ENCODE measurements around the gene DGLUCY.
"Not testable (repeated sequence)": the region's sequence is repeated elsewhere in the genome, so short reads cannot be mapped to it uniquely, and the experiment has no call there.

Gene DGLUCY

GRCh38 chr14:91140672-91141071 lies 26.8 kb downstream of the DGLUCY start:
- no peak for DNase-seq

DNA sequence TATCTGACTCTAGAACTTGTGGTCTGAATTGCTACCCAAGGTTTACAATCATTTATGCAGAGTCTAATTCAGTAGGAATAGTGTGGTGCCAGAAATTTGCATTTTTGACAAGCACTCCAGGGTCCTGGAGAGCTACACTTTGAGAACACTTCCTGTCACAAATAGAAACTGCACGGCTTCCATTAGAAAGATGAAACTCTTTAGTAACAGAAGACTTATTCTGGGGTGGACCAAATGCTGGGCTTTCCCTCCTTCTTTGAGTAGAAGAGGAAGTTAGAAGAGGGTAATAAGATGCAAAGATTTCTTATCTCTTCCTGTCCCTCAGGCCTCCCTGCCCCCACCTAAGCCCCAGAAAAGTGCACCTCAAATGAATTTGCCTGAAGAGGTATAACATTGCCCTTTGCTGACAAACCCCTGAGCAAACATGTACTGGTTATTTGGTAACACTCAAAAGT lies 28.4 kb downstream of the DGLUCY start:
- peak in 1 of 2 donors; percentile 73 for DNase-seq

GRCh38 chr14:91143862-91144261 lies 30.0 kb downstream of the DGLUCY start:
- DNase-seq: no peak

- DNase-seq: no peak
These were observed 30.7 kb downstream of the DGLUCY start for GRCh38 chr14:91144425-91145145.

DNA sequence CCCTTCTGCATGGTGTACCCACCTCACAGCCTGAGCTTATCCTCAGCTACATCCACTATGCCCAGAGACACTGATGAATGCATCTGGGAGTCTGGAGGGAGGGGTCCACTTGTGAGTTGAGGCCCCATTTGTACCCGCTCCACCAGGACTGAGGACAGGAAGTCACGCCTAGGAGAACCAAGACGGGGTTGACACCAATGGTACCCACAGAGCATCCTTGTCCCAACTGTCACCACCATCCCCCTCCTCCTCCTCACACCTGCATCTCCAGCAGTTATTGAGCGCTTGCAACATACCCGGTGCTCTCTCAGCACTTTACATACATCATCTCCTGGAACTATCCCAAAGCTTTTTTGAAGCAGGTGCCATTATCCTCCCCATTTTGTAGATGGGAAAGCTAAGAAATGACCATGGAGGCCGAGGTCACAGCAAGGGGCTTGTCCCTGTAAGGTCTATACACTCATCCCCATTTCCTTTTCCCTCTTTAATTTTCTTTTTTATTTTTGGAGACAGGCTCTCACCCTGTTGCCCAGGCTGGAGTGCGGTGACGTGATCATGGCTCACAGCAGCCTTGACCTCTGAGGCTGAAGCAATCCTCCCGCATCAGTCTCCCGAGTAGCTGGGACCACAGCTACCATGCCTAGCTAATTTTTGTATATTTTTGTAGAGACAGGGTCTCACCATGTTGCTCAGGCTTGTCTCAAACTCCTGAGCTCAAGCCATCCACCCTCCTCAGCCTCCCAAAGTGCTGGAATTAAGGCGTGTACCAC lies 31.7 kb downstream of the DGLUCY start:
- DNase-seq: no peak

DNA sequence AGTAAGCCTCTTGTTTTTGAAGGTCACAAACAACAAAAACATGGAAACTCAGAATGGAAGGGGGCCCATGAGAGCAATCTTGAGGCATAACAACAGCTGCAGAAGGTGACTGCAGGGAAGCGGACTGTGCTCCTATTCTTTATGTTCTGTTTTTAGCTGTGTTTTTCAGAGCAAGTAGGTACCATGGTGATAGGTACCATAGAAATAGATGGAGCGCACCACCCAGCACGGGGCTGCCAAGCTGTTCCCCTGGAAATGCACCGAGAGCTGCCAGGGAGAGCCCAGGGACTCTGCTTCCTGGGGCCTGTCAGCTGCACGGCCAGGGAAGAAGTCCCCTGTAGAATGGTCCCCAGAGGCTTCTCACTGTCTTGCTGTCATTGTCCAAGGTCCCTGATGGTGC lies 32.8 kb downstream of the DGLUCY start:
- no peak for DNase-seq

DNA sequence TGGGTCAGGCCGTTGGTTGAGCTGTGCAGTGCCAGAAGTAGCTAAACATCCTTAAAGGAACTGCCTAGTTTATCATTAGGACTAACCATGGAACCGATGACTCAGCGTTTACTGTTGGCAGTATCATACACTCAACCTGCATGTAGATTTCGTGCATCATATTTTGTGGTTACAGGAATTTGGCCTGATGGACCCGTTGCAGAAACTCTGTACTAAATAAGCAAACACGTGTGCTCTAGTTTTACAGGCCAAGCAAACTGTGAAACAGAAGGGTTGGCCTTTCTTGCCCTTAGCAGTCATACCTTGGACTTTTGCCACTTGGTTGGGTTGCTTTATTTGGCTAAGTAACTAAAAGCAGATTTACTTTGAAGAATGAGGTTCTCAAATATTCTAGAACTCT lies 35.6 kb downstream of the DGLUCY start:
- no peak for DNase-seq

DNA sequence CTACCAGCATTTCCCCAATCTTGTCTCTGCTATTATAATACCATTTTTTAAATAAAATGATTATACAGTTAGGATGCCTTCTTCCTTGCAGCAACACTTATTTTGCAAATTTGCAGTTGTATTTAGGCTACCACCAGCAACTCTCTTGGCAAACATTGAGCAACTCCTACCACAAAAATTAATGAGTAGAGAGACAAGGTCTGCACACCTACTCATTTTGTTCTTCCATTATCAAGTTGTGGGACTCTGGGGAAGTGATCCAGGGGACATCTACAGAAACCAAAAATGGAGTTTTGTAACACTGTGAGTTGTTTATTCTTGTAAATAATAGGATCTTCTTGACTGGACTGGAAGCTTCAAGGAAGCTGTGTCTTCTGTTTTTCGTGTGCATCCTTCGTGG lies 38.6 kb downstream of the DGLUCY start:
- no peak for DNase-seq

DNA sequence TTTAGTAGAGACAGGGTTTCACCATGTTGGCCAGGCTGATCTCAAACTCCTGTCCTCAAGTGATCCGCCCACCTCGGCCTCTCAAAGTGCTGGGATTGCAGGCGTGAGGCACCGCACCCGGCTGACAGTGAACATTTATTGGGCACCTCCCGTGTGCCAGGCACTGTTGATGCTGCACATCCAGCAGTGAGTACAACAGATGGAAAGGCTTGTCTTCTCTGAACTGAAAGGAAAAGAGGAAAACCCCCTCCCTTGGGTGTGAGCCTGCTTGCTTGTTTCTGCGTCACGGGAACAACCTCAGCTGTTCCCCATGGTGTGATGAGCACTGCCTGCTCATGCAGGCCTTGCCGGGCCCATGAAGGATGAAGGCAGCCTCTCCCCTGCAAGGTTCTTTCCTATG lies 39.5 kb downstream of the DGLUCY start:
- DNase-seq: no peak

DNA sequence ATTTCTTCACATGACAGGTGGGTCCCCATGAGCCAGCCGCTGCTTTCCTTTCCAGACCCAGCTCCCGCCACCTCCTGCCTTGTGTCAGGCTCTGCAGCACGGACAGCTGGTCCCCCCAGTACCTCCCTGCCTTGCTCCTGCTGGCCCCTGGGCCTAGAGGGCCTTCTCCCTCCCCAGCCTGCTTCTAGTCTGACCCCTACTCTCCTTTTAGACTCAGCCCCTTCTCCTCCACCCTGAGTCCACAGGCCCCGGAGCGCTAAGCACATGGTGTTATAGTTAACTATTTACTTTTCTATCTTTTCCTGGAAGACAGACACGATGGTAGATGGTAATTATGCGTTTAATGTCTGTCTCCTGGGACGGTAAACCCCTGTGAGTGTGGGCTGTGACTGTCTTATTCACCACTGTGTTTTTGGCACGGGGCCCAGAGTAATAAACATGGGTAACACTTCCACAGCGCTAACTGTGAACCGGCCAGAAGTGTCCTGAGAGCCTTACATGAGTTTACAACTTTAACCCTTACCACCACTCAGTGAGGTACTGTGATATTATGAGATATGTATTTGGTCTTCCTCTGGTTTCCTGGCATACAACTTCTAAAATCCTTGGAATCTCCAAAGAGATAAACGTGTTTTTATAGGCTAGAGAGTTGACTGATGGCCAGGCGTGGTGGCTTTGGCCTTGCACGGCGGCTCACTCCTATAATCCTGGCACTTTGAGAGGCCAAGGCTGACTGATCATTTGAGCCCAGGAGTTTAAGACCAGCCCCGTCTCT lies 41.2 kb downstream of the DGLUCY start:
- DNase-seq: peak in 1 of 2 donors; percentile 54

- DNase-seq: no peak
These were observed 41.8 kb downstream of the DGLUCY start for GRCh38 chr14:91155626-91156089.

DNA sequence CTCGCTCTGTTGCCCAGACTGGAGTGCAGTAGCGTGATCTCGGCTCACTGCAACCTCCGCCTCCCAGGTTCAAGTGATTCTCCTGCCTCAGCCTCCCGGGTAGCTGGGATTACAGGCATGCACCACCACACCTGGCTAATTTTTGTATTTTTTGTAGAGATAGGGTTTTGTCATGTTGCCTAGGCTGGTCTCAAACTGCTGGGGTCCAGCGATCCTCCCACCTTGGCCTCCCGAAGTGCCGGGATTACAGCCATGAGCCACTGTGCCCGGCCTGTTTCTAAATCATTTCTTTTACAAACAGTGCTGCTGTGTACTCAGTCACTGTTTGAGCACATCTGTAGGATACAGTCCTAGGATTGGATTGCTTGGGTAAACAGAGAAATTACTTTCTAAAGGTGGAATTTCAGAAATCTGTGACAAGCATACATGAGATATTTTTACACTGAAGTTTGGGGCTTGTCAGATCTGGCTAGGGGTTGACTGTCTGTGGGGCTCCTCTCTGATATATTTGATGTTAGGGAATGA lies 42.3 kb downstream of the DGLUCY start:
- not testable (repeated sequence) for DNase-seq

- DNase-seq: not testable (repeated sequence)
These were observed 43.0 kb downstream of the DGLUCY start for GRCh38 chr14:91156877-91157276.

GRCh38 chr14:91158091-91158790 lies 44.4 kb downstream of the DGLUCY start:
- no peak for DNase-seq

DNA sequence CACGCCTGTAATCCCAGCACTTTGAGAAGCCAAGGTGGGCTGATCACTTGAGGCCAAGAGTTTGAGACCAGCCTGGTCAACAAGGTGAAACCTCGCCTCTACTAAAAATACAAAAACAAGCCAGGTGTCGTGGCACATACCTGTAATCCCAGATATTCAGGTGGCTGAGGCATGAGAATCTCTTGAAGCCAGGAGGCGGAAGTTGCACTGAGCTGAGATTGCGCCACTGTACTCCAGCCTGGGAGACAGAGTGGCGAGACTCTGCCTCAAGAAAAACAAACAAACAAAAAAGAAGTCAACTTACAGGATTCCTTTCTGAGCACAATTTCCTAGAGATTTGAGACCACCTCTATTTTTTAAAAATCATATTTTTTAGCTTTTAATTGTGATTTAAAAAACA lies 45.3 kb downstream of the DGLUCY start:
- no peak for DNase-seq

DNA sequence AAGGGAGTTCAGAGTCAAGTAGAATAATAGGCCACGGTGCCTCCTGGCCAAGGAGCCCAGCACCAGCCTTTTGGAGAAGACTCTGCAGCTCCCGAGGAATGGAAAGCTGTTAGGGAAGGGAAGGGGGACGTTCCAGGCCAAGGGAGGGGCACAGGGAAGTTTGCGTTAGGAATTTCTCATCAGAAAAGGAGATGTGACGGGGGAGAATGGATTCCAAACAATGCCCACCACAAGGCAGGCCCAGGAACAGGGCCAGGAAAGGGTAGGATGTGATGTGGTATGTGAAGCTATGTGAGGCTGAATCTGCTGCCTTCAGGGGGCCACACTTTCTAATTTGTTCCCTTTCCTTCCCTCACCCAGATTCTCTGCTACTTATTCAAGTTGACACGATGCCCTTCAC lies 46.0 kb downstream of the DGLUCY start:
- DNase-seq: no peak

DNA sequence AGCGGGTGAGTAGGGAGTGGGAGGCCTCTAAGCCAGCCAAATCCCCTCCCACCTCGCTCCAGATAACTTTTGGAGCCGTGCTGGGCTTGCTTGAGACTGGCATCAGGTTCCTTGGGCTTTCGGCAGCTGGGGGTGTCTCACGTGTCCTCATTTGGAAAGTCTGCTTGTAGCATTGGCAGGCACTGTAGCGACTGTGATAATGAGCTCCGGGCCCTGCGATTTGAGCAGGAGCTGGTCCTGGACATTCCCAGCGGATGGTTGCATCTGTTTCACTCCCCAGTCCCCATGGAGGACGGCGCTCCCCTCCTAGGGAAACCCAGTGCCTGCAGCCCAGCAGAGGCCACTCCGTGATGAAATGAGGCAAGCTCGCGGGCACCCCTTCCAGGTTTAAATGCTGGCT lies 49.4 kb downstream of the DGLUCY start:
- no peak for DNase-seq

- DNase-seq: no peak
These were observed 50.8 kb downstream of the DGLUCY start for GRCh38 chr14:91164676-91165075.

GRCh38 chr14:91167380-91167770 lies 53.5 kb downstream of the DGLUCY start:
- DNase-seq: no peak

DNA sequence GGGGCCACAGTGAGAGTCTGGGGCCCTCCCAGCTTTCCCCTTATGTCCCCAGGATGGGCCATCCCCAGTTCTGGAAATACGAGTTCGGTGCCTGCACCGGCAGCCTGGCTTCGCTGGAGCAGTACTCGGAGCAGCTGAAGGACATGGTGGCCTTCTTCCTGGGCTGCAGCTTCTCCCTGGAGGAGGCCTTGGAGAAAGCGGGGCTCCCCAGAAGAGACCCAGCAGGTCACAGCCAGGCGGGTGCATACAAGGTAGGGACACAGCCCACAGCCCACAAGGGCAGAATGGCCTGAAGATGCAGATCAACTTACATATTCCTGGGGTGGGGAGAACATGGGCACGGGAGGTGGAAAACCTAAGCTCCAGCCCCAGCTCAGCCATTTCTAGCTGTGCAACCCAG lies 56.1 kb downstream of the DGLUCY start:
- DNase-seq: no peak

DNA sequence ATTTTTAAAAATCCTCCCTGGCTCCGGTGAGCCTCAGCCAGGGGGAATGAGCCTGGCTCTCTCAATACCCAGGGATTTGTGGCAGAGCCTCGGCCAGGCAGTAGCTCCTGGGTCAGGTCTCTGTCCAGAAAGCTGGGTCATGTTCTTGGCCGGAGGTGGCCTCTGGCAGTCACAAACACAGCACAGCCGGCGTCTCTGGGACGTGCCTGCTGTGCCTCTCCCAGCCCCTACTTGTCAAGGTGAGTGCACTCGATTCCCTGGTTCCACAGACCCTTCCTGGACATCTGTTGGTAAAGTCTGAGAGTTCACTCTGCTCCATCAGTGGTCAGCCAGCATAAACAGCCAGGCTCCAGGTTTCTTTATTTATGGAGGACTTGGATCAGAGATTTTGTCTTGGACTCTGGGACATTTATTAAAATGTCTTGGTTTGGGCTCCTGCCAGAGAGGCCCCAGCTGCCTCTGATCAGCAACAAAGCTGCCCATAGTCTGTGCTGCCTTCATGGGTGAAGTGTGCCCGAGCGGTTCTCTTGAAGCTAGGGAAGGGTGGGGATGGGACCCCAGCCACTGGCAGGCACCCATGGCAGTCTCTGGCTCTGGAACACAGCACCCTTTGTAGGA lies 56.7 kb downstream of the DGLUCY start:
- DNase-seq: no peak

DNA sequence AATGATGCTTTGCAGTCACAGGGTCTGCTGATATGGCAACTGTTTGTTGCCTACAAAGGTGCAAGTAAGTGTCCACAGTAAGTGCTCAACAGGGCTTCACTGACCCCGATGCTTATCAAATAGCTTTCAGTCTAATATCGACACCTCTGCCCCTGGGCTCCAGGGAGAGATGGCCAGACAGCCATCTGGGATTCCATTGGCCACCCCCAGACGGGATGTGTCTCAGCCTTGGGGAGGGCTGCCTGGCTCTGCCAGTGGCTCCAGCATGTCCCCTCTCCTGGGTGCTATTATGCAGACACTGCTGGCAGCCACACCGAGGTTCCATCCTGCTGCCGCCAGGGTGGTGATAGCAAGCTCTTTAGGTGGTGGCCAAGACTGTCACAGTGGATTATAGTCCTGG lies 57.4 kb downstream of the DGLUCY start:
- no peak for DNase-seq
